ENCODE results near the gene ANKRD33.

Gene ANKRD33

GRCh38 chr12:51891843-51892242 is 3.9 kb downstream of the ANKRD33 start (continued):
- TF ChIP-seq ZC3H10 (CRISPR knock-in tag; IDR thresholded peaks at IDR 0.05) (no peak), GLIS3 (CRISPR knock-in tag; IDR thresholded peaks at IDR 0.05) (no peak), ZNF8 (CRISPR knock-in tag; IDR thresholded peaks at IDR 0.05) (no peak), ZNF70 (CRISPR knock-in tag; IDR thresholded peaks at IDR 0.05) (no peak)

GRCh38 chr12:51893786-51894185 is 5.9 kb downstream of the ANKRD33 start:
- no peak for ATAC-seq
- TF ChIP-seq TOX (CRISPR knock-in tag; IDR thresholded peaks at IDR 0.05; ENCODE audit: borderline replicate concordance) (no peak), BACH2 (CRISPR knock-in tag; IDR thresholded peaks at IDR 0.05; ENCODE audit: borderline replicate concordance) (no peak), ESRRG (CRISPR knock-in tag; IDR thresholded peaks at IDR 0.05) (no peak), OSR1 (CRISPR knock-in tag; IDR thresholded peaks at IDR 0.05) (no peak), ZNF565 (CRISPR knock-in tag; conservative IDR thresholded peaks at IDR 0.05; ENCODE audit: low read depth) (no peak)
- TF ChIP-seq, protein P1, sequence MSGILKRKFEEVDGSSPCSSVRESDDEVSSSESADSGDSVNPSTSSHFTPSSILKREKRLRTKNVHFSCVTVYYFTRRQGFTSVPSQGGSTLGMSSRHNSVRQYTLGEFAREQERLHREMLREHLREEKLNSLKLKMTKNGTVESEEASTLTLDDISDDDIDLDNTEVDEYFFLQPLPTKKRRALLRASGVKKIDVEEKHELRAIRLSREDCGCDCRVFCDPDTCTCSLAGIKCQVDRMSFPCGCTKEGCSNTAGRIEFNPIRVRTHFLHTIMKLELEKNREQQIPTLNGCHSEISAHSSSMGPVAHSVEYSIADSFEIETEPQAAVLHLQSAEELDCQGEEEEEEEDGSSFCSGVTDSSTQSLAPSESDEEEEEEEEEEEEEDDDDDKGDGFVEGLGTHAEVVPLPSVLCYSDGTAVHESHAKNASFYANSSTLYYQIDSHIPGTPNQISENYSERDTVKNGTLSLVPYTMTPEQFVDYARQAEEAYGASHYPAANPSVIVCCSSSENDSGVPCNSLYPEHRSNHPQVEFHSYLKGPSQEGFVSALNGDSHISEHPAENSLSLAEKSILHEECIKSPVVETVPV (CRISPR knock-in tag; IDR thresholded peaks at IDR 0.05): no peak

DNA sequence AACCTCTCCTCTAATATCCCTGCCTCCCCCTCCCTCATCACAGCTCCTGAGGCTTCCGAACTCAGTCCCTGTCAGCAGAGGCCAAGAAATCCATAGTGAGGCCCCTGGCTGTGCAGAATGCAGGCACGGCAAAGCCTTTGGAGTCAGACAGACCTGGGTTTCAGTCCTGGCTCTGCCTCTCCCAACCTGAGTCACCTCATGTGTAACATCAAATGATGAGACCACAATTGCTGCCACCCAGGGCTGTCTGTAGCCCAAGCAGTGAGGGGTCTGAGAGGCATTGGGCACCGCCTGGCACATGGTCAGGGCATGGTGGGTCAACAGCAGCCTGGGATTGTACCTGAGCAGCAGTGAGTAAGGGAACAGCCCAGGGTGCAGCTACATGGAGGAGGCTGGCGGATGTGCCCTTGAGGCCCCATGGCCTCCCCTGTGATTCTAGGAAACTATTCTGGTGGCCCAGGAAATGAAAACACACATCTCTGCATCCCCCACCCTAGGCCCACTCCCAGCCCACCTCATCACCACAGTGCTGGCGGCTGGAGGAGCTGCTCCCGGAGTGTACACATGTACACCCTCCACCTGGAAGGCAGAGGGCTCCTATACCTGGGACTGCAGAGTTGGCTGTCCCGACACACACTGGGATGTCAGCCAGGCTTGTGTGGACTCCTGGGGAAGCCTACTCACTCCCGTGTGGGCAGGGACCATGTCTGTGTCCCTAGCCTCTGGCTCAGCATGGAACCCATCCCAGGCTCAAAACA is 7.7 kb downstream of the ANKRD33 start:
- no peak; the same call in 2 of the 3 replicates for ATAC-seq
- TF ChIP-seq TOX (CRISPR knock-in tag; IDR thresholded peaks at IDR 0.05; ENCODE audit: borderline replicate concordance): no peak
- TF ChIP-seq ZFP30 (CRISPR knock-in tag; IDR thresholded peaks at IDR 0.05): no peak
- TF ChIP-seq ZFP3 (CRISPR knock-in tag; IDR thresholded peaks at IDR 0.05): no peak
- TF ChIP-seq GLIS3 (CRISPR knock-in tag; IDR thresholded peaks at IDR 0.05): no peak
- no peak for TF ChIP-seq TCF4 (CRISPR knock-in tag; IDR thresholded peaks at IDR 0.05; ENCODE audit: borderline replicate concordance)

GRCh38 chr12:51896236-51896635 is 8.3 kb downstream of the ANKRD33 start:
- TF ChIP-seq SNAI2 (CRISPR knock-in tag; IDR thresholded peaks at IDR 0.05): no peak
- TF ChIP-seq GLIS3 (CRISPR knock-in tag; IDR thresholded peaks at IDR 0.05): no peak
- TF ChIP-seq POU6F1 (CRISPR knock-in tag; IDR thresholded peaks at IDR 0.05; ENCODE audit: borderline replicate concordance, low read depth): no peak
- no peak for TF ChIP-seq ESRRG (CRISPR knock-in tag; IDR thresholded peaks at IDR 0.05)
- no peak for TF ChIP-seq TOX (CRISPR knock-in tag; IDR thresholded peaks at IDR 0.05; ENCODE audit: borderline replicate concordance)
- TF ChIP-seq, protein P2, sequence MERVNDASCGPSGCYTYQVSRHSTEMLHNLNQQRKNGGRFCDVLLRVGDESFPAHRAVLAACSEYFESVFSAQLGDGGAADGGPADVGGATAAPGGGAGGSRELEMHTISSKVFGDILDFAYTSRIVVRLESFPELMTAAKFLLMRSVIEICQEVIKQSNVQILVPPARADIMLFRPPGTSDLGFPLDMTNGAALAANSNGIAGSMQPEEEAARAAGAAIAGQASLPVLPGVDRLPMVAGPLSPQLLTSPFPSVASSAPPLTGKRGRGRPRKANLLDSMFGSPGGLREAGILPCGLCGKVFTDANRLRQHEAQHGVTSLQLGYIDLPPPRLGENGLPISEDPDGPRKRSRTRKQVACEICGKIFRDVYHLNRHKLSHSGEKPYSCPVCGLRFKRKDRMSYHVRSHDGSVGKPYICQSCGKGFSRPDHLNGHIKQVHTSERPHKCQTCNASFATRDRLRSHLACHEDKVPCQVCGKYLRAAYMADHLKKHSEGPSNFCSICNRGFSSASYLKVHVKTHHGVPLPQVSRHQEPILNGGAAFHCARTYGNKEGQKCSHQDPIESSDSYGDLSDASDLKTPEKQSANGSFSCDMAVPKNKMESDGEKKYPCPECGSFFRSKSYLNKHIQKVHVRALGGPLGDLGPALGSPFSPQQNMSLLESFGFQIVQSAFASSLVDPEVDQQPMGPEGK (CRISPR knock-in tag; IDR thresholded peaks at IDR 0.05; ENCODE audit: borderline replicate concordance): no peak
- no peak for TF ChIP-seq OSR1 (CRISPR knock-in tag; IDR thresholded peaks at IDR 0.05)
- TF ChIP-seq BACH2 (CRISPR knock-in tag; IDR thresholded peaks at IDR 0.05; ENCODE audit: borderline replicate concordance): no peak
- TF ChIP-seq, protein P1 (CRISPR knock-in tag; IDR thresholded peaks at IDR 0.05): no peak
- no peak for TF ChIP-seq ZNF8 (CRISPR knock-in tag; IDR thresholded peaks at IDR 0.05)
- TF ChIP-seq ZNF565 (CRISPR knock-in tag; conservative IDR thresholded peaks at IDR 0.05; ENCODE audit: low read depth): no peak
- no peak for TF ChIP-seq ISL1 (CRISPR knock-in tag; IDR thresholded peaks at IDR 0.05)
- no peak for TF ChIP-seq ZFP3 (CRISPR knock-in tag; IDR thresholded peaks at IDR 0.05)
- TF ChIP-seq ZNF70 (CRISPR knock-in tag; IDR thresholded peaks at IDR 0.05): no peak
- no peak for TF ChIP-seq ZFP30 (CRISPR knock-in tag; IDR thresholded peaks at IDR 0.05)
- no peak for TF ChIP-seq ARNTL (CRISPR knock-in tag; IDR thresholded peaks at IDR 0.05; ENCODE audit: borderline replicate concordance, low read depth)
- no peak for TF ChIP-seq TCF4 (CRISPR knock-in tag; IDR thresholded peaks at IDR 0.05; ENCODE audit: borderline replicate concordance)
- ATAC-seq: no peak

- TF ChIP-seq ZFP3 (CRISPR knock-in tag; IDR thresholded peaks at IDR 0.05): no peak
- TF ChIP-seq, protein P3, sequence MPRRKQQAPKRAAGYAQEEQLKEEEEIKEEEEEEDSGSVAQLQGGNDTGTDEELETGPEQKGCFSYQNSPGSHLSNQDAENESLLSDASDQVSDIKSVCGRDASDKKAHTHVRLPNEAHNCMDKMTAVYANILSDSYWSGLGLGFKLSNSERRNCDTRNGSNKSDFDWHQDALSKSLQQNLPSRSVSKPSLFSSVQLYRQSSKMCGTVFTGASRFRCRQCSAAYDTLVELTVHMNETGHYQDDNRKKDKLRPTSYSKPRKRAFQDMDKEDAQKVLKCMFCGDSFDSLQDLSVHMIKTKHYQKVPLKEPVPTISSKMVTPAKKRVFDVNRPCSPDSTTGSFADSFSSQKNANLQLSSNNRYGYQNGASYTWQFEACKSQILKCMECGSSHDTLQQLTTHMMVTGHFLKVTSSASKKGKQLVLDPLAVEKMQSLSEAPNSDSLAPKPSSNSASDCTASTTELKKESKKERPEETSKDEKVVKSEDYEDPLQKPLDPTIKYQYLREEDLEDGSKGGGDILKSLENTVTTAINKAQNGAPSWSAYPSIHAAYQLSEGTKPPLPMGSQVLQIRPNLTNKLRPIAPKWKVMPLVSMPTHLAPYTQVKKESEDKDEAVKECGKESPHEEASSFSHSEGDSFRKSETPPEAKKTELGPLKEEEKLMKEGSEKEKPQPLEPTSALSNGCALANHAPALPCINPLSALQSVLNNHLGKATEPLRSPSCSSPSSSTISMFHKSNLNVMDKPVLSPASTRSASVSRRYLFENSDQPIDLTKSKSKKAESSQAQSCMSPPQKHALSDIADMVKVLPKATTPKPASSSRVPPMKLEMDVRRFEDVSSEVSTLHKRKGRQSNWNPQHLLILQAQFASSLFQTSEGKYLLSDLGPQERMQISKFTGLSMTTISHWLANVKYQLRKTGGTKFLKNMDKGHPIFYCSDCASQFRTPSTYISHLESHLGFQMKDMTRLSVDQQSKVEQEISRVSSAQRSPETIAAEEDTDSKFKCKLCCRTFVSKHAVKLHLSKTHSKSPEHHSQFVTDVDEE (CRISPR knock-in tag; IDR thresholded peaks at IDR 0.05): no peak
- no peak for ATAC-seq
These were observed 9.3 kb downstream of the ANKRD33 start for GRCh38 chr12:51897181-51897580.
